ENCODE measurements around the gene PTPRD. TPM values are rescaled to one million over a fixed set of nuclear protein-coding genes. Genes with fewer than 3 reads are reported as not detected.

PTPRD gene
- total and polyA plus RNA-seq, 2 of the 4 experiments (the other 2 are of a cell fraction) = 0.07 to 0.18 TPM

- no peak overlapping the region for H3K14ac ChIP-seq (replicated peaks; ENCODE audit: low read depth, low read length)
- no peaks in the 10 kb centered on the region for H3K9me3 ChIP-seq (ENCODE audit: control insufficient read depth, insufficient read depth, low read length)
- H3K4me2 ChIP-seq (ENCODE audit: low read depth, low read length) = no peak overlapping the region
- no peak overlapping the region for H4K5ac ChIP-seq (ENCODE audit: low read depth, low read length)
- no peak overlapping the region for H3K4ac ChIP-seq (ENCODE audit: low read depth, low read length)
- H2AK9ac ChIP-seq (replicated peaks; ENCODE audit: low read depth, low read length, poor library complexity) = no peak overlapping the region
- H4K91ac ChIP-seq (ENCODE audit: insufficient read depth, low read depth, low read length) = no peak overlapping the region
- no peak overlapping the region for H2BK120ac ChIP-seq (ENCODE audit: low read depth, low read length)
- intact Hi-C loops (cut with micrococcal nuclease) (no loop called here), dilution Hi-C loops (cut with HindIII; ENCODE audit: low sequenced_read_pairs, unreplicated experiment) (no loop called here), in situ Hi-C loops (cut with MboI; ENCODE audit: low sequenced_read_pairs) (no loop called here)
- H3K9ac ChIP-seq (ENCODE audit: low read depth, low read length) = no peak overlapping the region
- no peaks in the 10 kb centered on the region for H3K4me1 ChIP-seq (ENCODE audit: control insufficient read depth, insufficient read depth, low read length)
- no peak overlapping the region for H3K18ac ChIP-seq (ENCODE audit: low read depth, low read length)
- H2BK5ac ChIP-seq (ENCODE audit: low read depth, low read length, poor library complexity, severe bottlenecking) = no peak overlapping the region
- no peak overlapping the region for H3K27ac ChIP-seq (ENCODE audit: insufficient read depth, low read length)
- ATAC-seq (ENCODE audit: low read depth) (no peak), DNase-seq (no peak)
- ChIA-PET POLR2A (ENCODE audit: unreplicated experiment) (no interaction called here), CTCF (no interaction called here)
- H3K79me1 ChIP-seq (ENCODE audit: low read depth in 1 of 2, low read length in 2 of 2) = no peaks in the 10 kb centered on the region
- H3K4me3 ChIP-seq (ENCODE audit: insufficient read depth, low read depth, low read length) = no peak overlapping the region
- no peak overlapping the region for H3K23ac ChIP-seq (ENCODE audit: low read depth, low read length)
- no peaks in the 10 kb centered on the region for H3K27me3 ChIP-seq (ENCODE audit: control insufficient read depth, insufficient read depth, low read length)
- H2AK5ac ChIP-seq (ENCODE audit: low read depth, low read length) = no peak overlapping the region
- BruUV-seq (replicated peaks) = no TSS peak
- no peaks in the 10 kb centered on the region for H3K9me1 ChIP-seq (ENCODE audit: insufficient read depth, low read length)
- H4K20me1 ChIP-seq (ENCODE audit: insufficient read depth, low read length) = no peaks in the 10 kb centered on the region
- no peak overlapping the region for H3K56ac ChIP-seq (ENCODE audit: extremely low read depth, insufficient read depth, low read length)
- H2BK15ac ChIP-seq (ENCODE audit: low read depth, low read length) = no peak overlapping the region
- WGBS, 2 experiments (ENCODE audit: extremely low coverage in 2 of 2, insufficient read length in 1 of 2) = no CpG with 5 or more reads among the region's 1 CpG
- no peaks in the 10 kb centered on the region for H3K36me3 ChIP-seq (ENCODE audit: control insufficient read depth, insufficient read depth, low read length)
- H2AFZ ChIP-seq (replicated peaks; ENCODE audit: low read length, poor library complexity) = no peak overlapping the region
- no peak overlapping the region for H2BK20ac ChIP-seq (ENCODE audit: low read depth, low read length)
- no peak for TF ChIP-seq POLR2A (IDR thresholded peaks at IDR 0.05; ENCODE audit: low read depth, low read length)
- TF ChIP-seq BHLHE40 (IDR thresholded peaks at IDR 0.05; ENCODE audit: low read depth, low read length) = no peak
- no peak for TF ChIP-seq MXI1 (IDR thresholded peaks at IDR 0.05; ENCODE audit: borderline replicate concordance, low read depth, low read length)
- no peak for TF ChIP-seq RAD21 (IDR thresholded peaks at IDR 0.05; ENCODE audit: low read length)
- TF ChIP-seq CEBPB (IDR thresholded peaks at IDR 0.05; ENCODE audit: low read depth, low read length) = no peak
- TF ChIP-seq RFX5 (IDR thresholded peaks at IDR 0.05; ENCODE audit: low read depth, low read length) = no peak
- no peak for TF ChIP-seq MAZ (IDR thresholded peaks at IDR 0.05; ENCODE audit: borderline replicate concordance, low read depth, low read length)
- TF ChIP-seq FOS (IDR thresholded peaks at IDR 0.05; ENCODE audit: low read depth, low read length) = no peak
- no peak for TF ChIP-seq RCOR1 (IDR thresholded peaks at IDR 0.05; ENCODE audit: insufficient replicate concordance, low read length)
- no peak for TF ChIP-seq ELK1 (IDR thresholded peaks at IDR 0.05; ENCODE audit: borderline replicate concordance, low read depth, low read length)
- TF ChIP-seq USF2 (IDR thresholded peaks at IDR 0.05; ENCODE audit: low read depth, low read length) = no peak
- TF ChIP-seq MAFK (IDR thresholded peaks at IDR 0.05; ENCODE audit: low read depth, low read length) = no peak
- no peak for TF ChIP-seq CHD1 (IDR thresholded peaks at IDR 0.05; ENCODE audit: low read depth, low read length)
- TF ChIP-seq NFE2L2 (IDR thresholded peaks at IDR 0.05; ENCODE audit: low read depth, low read length) = no peak
- H4K8ac ChIP-seq (ENCODE audit: low read depth in 2 of 2, low read length in 2 of 2) = no peak overlapping the region
Measured at GRCh38 chr9:9749591-9749990, 863.2 kb downstream of the PTPRD start.
